KMS-11 (cell line): ENCODE results near the gene CEP43.

Source experiments
- H2AFZ ChIP-seq: fragments of 200-600 bp; sonication (generic); 2 replicates; pipeline ENCODE4 v1.6.1; 2016; ENCODE audit warnings: antibody characterized with exemption, mixed run types, low read depth
- H3K27ac ChIP-seq: fragments of 200-600 bp; sonication (generic); 2 replicates; pipeline ENCODE4 v1.6.1; 2016; ENCODE audit warnings: mild to moderate bottlenecking, mixed run types
- H3K27me3 ChIP-seq: fragments of 200-600 bp; sonication (generic); 2 replicates; pipeline ENCODE4 v1.6.1; 2017; ENCODE audit warnings: mild to moderate bottlenecking, low read depth, mixed run types, moderate library complexity; ENCODE audit not compliant: insufficient read depth
- H3K36me3 ChIP-seq: fragments of 200-600 bp; sonication (generic); 2 replicates; pipeline ENCODE4 v1.6.1; 2017; ENCODE audit warnings: mild to moderate bottlenecking, mixed run types; ENCODE audit not compliant: insufficient read depth
- H3K4me1 ChIP-seq: fragments of 200-600 bp; sonication (generic); 2 replicates; pipeline ENCODE4 v1.6.1; 2016; ENCODE audit warnings: mild to moderate bottlenecking, low read depth, mixed run types; ENCODE audit not compliant: poor library complexity, severe bottlenecking
- H3K4me2 ChIP-seq: fragments of 200-600 bp; sonication (generic); 2 replicates; pipeline ENCODE4 v1.7.0; 2016; ENCODE audit warnings: mild to moderate bottlenecking, mixed run types
- H3K4me3 ChIP-seq: fragments of 200-600 bp; sonication (generic); IDR thresholded peaks from 2 replicates; pipeline ENCODE4 v1.6.1; 2017; ENCODE audit warnings: low read depth, low read length, mixed read lengths; ENCODE audit not compliant: insufficient read depth
- H3K79me2 ChIP-seq: fragments of 200-600 bp; sonication (generic); 2 replicates; pipeline ENCODE4 v1.6.1; 2016; ENCODE audit warnings: low read depth, mixed run types; ENCODE audit not compliant: insufficient read depth
- H3K9ac ChIP-seq: fragments of 200-600 bp; sonication (generic); 2 replicates; pipeline ENCODE4 v1.6.1; 2016; ENCODE audit warnings: mild to moderate bottlenecking, mixed run types
- H4K20me1 ChIP-seq: fragments of 200-600 bp; sonication (generic); 2 replicates; pipeline ENCODE4 v1.6.1; 2016; ENCODE audit warnings: mild to moderate bottlenecking, mixed run types; ENCODE audit not compliant: insufficient read depth
- CTCF ChIP-seq: fragments of 200-600 bp; sonication (generic); conservative IDR thresholded peaks from 2 replicates; pipeline ENCODE4 v1.6.1; 2017; ENCODE audit warnings: low read depth, mild to moderate bottlenecking, antibody characterized with exemption, low read length, moderate library complexity, mixed read lengths

The CEP43 gene

DNA sequence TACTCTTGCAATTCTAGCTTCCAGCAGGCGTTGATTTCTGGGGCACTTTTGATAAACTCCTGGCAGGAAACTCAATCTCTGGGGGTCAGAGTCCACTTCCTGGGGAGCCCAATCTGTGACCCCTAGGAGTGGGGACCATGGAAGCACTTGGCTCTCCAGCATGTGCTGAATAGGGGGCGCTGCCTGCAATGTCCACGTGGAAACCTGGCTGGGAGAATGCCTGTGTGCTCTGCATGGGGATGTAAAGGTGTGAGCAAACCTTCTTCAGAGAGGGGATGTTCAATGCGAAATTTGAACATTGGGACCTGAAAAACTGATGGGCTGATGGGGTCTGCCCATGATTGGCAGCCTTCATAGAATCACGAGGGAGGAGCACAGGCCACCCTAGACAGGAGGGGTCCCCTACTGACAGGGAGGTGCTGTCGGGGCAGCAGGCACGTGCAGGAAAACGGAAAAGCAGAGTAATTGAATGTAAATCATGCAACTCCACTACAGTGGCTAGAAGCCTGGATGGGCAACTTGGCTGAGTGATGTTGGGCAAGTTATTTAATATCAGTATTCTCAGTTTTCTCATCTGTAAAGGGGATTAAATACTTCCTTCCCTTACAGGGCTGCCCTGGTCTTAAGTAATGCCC lies 47.8 kb downstream of the CEP43 start:
- Histone ChIP-seq H2AFZ (no peak overlapping the region), H3K27me3 (no peaks in the 10 kb centered on the region), H3K27ac (no peak overlapping the region), H3K9ac (no peak overlapping the region), H3K4me3 (no peak overlapping the region), H3K36me3 (no peaks in the 10 kb centered on the region), H3K4me1 (no peaks in the 10 kb centered on the region), H3K79me2 (no peaks in the 10 kb centered on the region), H3K4me2 (no peak overlapping the region), H4K20me1 (no peaks in the 10 kb centered on the region)
- TF ChIP-seq CTCF, result no peak

DNA sequence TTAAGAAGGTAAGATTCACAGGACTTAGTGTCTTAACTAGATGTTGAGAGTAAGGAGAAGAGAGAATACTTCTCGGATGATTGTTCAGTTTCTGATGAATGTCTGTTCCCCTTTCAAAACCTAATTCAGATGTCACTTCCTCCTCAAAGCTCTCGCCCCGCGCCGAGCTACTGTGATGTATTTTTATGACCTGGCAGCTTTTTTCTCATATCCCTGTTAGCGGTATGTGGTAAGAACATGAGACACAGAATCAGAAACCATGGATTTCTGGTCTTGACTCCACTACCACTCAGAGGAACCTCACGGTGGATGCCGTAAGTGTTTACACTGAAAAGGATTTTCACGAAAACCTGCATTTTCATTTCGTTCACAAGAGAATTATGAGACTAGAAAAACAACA lies 48.4 kb downstream of the CEP43 start:
- H4K20me1 ChIP-seq, result no peaks in the 10 kb centered on the region
- H3K36me3 ChIP-seq, result no peaks in the 10 kb centered on the region
- no peaks in the 10 kb centered on the region for H3K79me2 ChIP-seq
- no peaks in the 10 kb centered on the region for H3K4me1 ChIP-seq
- H3K9ac ChIP-seq, result no peak overlapping the region
- H2AFZ ChIP-seq, result no peak overlapping the region
- H3K4me2 ChIP-seq, result no peak overlapping the region
- no peak overlapping the region for H3K27ac ChIP-seq
- no peak overlapping the region for H3K4me3 ChIP-seq
- TF ChIP-seq CTCF, result no peak
- no peaks in the 10 kb centered on the region for H3K27me3 ChIP-seq
